HEK293 (cell line): ENCODE measurements around the gene CCNK.

Source experiments
- CTCF ChIA-PET: fragments of 350-600 bp; formaldehyde crosslinking; extraction: SDS; loops from one replicate; lab custom pipeline; 2021; ENCODE audit warnings: antibody characterized with exemption; lab: Yijun Ruan, JAX
- POLR2A ChIA-PET: fragments of 300-600 bp; formaldehyde crosslinking; extraction: SDS; loops from one replicate; lab custom pipeline; 2020; ENCODE audit warnings: antibody characterized with exemption, inconsistent platforms; lab: Yijun Ruan, JAX
- H3K27ac ChIP-seq: fragments of 200-500 bp; sonication (Bioruptor generic); 2 replicates; pipeline ENCODE4 v1.5.1; 2014; ENCODE audit warnings: low read depth, low read length, control low read depth, inconsistent platforms; ENCODE audit errors: extremely low read depth
- H3K36me3 ChIP-seq, 2 experiments: fragments of 200-500 bp in 1 of 2; sonication (Bioruptor generic) in 1 of 2; 1 replicate in 1 of 2; 2 replicates in 1 of 2; pipeline ENCODE4 v1.5.1; 2014 to 2017; ENCODE audit warnings: inconsistent platforms in 2 of 2, low read length in 2 of 2; ENCODE audit not compliant: control insufficient read depth in 2 of 2, insufficient read depth in 1 of 2
- H3K4me1 ChIP-seq: fragments of 200-500 bp; sonication (Bioruptor generic); 2 replicates; pipeline ENCODE4 v1.5.1; 2014; ENCODE audit warnings: mild to moderate bottlenecking, low read length, inconsistent platforms; ENCODE audit not compliant: control insufficient read depth, insufficient read depth
- H3K4me3 ChIP-seq: 2 replicates; pipeline ENCODE4 v1.5.1; 2011; ENCODE audit warnings: low read depth, mild to moderate bottlenecking, control low read depth, low read length, moderate library complexity
- H3K9me3 ChIP-seq: fragments of 200-500 bp; sonication (Bioruptor generic); 2 replicates; pipeline ENCODE4 v1.5.1; 2014; ENCODE audit warnings: low read depth, low read length, inconsistent platforms; ENCODE audit not compliant: control insufficient read depth, insufficient read depth
- HOXA7 ChIP-seq: sonication (generic); formaldehyde crosslinking; IDR thresholded peaks from 2 replicates; pipeline ENCODE4 v1.8.1; 2022; ENCODE audit warnings: missing genetic modification reagents, borderline replicate concordance
- PRDM1 ChIP-seq: fragments of 450-650 bp; formaldehyde crosslinking; IDR thresholded peaks from 2 replicates; pipeline ENCODE4; 2016; ENCODE audit warnings: missing biosample characterization, missing genetic modification characterization
- ZNF138 ChIP-seq: fragments of 450-650 bp; formaldehyde crosslinking; IDR thresholded peaks from 2 replicates; pipeline ENCODE4 v1.5.1; 2016; ENCODE audit warnings: missing biosample characterization, missing genetic modification characterization, borderline replicate concordance
- ZNF146 ChIP-seq: fragments of 450-650 bp; formaldehyde crosslinking; IDR thresholded peaks from 2 replicates; pipeline ENCODE4 v1.5.1; 2016; ENCODE audit warnings: missing biosample characterization, missing genetic modification characterization
- ZNF16 ChIP-seq: fragments of 450-650 bp; formaldehyde crosslinking; IDR thresholded peaks from 2 replicates; pipeline ENCODE4 v1.5.1; 2016; ENCODE audit warnings: low read depth, missing biosample characterization, missing genetic modification characterization
- ZNF174 ChIP-seq: fragments of 450-650 bp; formaldehyde crosslinking; IDR thresholded peaks from 2 replicates; pipeline ENCODE4 v1.5.0; 2017; ENCODE audit warnings: missing biosample characterization, mild to moderate bottlenecking, missing genetic modification characterization
- ZNF221 ChIP-seq: fragments of 450-650 bp; formaldehyde crosslinking; IDR thresholded peaks from 2 replicates; pipeline ENCODE4 v1.5.1; 2017; ENCODE audit warnings: missing biosample characterization, missing genetic modification characterization, borderline replicate concordance
- ZNF223 ChIP-seq: fragments of 450-650 bp; formaldehyde crosslinking; IDR thresholded peaks from 2 replicates; pipeline ENCODE4 v1.5.1; 2016; ENCODE audit warnings: missing biosample characterization, missing genetic modification characterization
- ZNF23 ChIP-seq: fragments of 450-650 bp; formaldehyde crosslinking; IDR thresholded peaks from 2 replicates; pipeline ENCODE4 v1.5.1; 2016; ENCODE audit warnings: missing biosample characterization, missing genetic modification characterization, borderline replicate concordance
- ZNF239 ChIP-seq: fragments of 450-650 bp; formaldehyde crosslinking; IDR thresholded peaks from 2 replicates; pipeline ENCODE4 v1.5.1; 2016; ENCODE audit warnings: missing biosample characterization, missing genetic modification characterization
- ZNF324 ChIP-seq: fragments of 450-650 bp; formaldehyde crosslinking; IDR thresholded peaks from 2 replicates; pipeline ENCODE4 v1.5.1; 2016; ENCODE audit warnings: missing biosample characterization, missing genetic modification characterization
- ZNF561 ChIP-seq: fragments of 450-650 bp; IDR thresholded peaks from 2 replicates; pipeline ENCODE4 v1.5.1; 2018; ENCODE audit warnings: missing biosample characterization, missing genetic modification characterization, borderline replicate concordance
- ZNF585B ChIP-seq: fragments of 450-650 bp; formaldehyde crosslinking; IDR thresholded peaks from 2 replicates; pipeline ENCODE4 v1.5.1; 2016; ENCODE audit warnings: missing biosample characterization, missing genetic modification characterization
- ZNF626 ChIP-seq: fragments of 450-650 bp; sonication (Bioruptor Pico); formaldehyde crosslinking; IDR thresholded peaks from 2 replicates; pipeline ENCODE4 v1.5.1; 2018; ENCODE audit warnings: missing biosample characterization, missing genetic modification characterization, inconsistent platforms
- ZNF639 ChIP-seq: fragments of 450-650 bp; formaldehyde crosslinking; IDR thresholded peaks from 2 replicates; pipeline ENCODE4 v1.5.1; 2016; ENCODE audit warnings: missing biosample characterization, missing genetic modification characterization
- ZNF654 ChIP-seq: fragments of 450-650 bp; formaldehyde crosslinking; IDR thresholded peaks from 2 replicates; pipeline ENCODE4 v1.5.1; 2016; ENCODE audit warnings: low read depth, missing biosample characterization, missing genetic modification characterization
- ZNF660 ChIP-seq: fragments of 450-650 bp; IDR thresholded peaks from 2 replicates; pipeline ENCODE4 v1.5.1; 2018; ENCODE audit warnings: missing biosample characterization, mild to moderate bottlenecking, missing genetic modification characterization
- ZNF670 ChIP-seq: fragments of 450-650 bp; formaldehyde crosslinking; IDR thresholded peaks from 2 replicates; pipeline ENCODE4 v1.5.1; 2016; ENCODE audit warnings: missing biosample characterization, missing genetic modification characterization, low read depth
- ZNF677 ChIP-seq: fragments of 450-650 bp; IDR thresholded peaks from 2 replicates; pipeline ENCODE4 v1.5.0; 2018; ENCODE audit warnings: missing biosample characterization, mild to moderate bottlenecking, missing genetic modification characterization, moderate library complexity
- TF ChIP-seq, protein P1 (sequence below): fragments of 450-650 bp; formaldehyde crosslinking; IDR thresholded peaks from 2 replicates; pipeline ENCODE4 v1.5.1; 2016; ENCODE audit warnings: missing biosample characterization, missing genetic modification characterization

CCNK gene

DNA sequence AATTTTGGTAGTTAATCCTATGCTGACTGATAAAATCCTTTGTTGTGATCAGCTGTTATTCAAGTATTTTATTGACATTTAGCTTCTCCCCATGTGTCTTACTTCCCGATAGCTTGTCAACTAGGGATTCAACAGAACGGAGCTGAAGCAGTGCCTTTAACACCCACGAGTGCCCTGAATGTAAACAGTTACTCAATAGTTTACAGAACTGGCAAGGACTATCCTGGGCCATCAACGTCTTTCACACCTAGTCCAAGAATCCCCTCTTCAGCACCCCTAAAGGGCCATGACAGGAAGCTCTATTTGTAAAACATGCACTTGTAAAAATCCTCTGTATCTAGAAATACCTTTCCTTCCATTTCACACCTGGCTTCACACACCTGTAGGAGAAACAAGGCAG is 45.9 kb upstream of the CCNK start:
- H3K4me1 ChIP-seq = no peaks in the 10 kb centered on the region
- ChIA-PET POLR2A (no interaction called here), CTCF (interaction anchor here (0.7 to 1.0 kb wide), 2 partner anchors 19 to 134 kb away, joined by 4 read pairs; no protein-coding TSS in a partner anchor)
- no peaks in the 10 kb centered on the region for H3K9me3 ChIP-seq
- no peak for TF ChIP-seq ZNF223
- no peak for TF ChIP-seq ZNF138 (tag by site-specific recombination)
- no peak overlapping the region for H3K27ac ChIP-seq
- H3K4me3 ChIP-seq = no peak overlapping the region
- H3K36me3 ChIP-seq = peaks cover 3 to 45% of the 10 kb centered on the region in 2 experiments

DNA sequence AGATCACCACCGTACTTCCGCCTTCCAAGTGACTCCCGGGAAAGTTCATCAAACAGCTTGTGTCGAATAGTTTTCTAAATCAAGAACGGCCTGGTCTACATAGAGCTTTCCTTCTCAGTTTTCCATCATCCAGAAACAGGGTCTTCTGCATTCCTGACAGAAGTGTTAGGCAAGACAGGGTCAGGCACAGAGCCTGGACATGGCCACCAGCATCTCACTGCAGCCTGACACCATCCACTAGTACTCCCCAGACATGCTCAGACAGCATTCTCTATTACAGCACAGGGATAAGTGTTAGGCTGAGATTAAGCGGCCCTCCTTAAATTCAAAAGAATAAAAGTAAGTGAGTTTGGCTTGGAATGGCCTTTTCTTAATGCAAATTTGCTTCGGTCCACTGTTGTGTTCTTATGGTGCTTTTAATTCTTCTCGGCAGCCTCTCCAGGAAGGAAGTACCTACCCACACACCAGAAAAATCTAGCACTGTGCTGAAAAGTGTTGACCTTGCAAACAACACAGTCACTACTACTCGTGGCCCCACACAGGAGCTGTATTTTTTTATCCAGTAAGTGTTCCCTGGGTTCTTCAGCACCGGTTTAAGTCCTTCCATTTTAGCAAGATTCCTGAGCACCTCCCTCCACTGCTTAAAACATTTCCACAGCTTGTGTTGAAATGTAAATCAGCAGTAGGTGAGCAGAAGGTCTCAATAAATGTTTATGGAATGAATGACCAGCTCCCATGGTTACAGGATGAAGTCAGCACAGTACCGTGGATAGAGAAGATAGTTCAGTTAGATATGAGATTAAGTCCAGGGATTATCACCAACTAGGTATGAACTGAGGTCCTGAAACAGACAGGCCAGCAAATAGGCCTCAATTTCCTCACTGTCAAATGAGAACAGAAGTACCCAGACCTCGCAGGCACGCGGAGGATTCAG is 44.7 kb upstream of the CCNK start:
- no peak overlapping the region for H3K4me3 ChIP-seq
- no peak overlapping the region for H3K27ac ChIP-seq
- CTCF ChIA-PET = interaction anchor here (0.7 to 1.0 kb wide), 2 partner anchors 43 to 133 kb away, joined by 4 to 5 read pairs; no protein-coding TSS in a partner anchor
- POLR2A ChIA-PET = no interaction called here
- H3K9me3 ChIP-seq = no peaks in the 10 kb centered on the region
- no peaks in the 10 kb centered on the region for H3K4me1 ChIP-seq
- peaks cover 3 to 52% of the 10 kb centered on the region in 2 experiments for H3K36me3 ChIP-seq
- no peak for TF ChIP-seq ZNF561 (tag by site-specific recombination)
- TF ChIP-seq ZNF654 (tag by site-specific recombination) = no peak
- no peak for TF ChIP-seq ZNF639 (tag by site-specific recombination)
- TF ChIP-seq ZNF626 (tag by site-specific recombination) = no peak
- TF ChIP-seq, protein P1, sequence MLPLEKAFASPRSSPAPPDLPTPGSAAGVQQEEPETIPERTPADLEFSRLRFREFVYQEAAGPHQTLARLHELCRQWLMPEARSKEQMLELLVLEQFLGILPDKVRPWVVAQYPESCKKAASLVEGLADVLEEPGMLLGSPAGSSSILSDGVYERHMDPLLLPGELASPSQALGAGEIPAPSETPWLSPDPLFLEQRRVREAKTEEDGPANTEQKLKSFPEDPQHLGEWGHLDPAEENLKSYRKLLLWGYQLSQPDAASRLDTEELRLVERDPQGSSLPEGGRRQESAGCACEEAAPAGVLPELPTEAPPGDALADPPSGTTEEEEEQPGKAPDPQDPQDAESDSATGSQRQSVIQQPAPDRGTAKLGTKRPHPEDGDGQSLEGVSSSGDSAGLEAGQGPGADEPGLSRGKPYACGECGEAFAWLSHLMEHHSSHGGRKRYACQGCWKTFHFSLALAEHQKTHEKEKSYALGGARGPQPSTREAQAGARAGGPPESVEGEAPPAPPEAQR (tag by site-specific recombination) = no peak
- TF ChIP-seq ZNF324 = no peak
- no peak for TF ChIP-seq ZNF670
- no peak for TF ChIP-seq ZNF16 (tag by site-specific recombination)
- TF ChIP-seq ZNF585B (tag by site-specific recombination) = no peak
- no peak for TF ChIP-seq ZNF174
- TF ChIP-seq PRDM1 = no peak
- TF ChIP-seq ZNF223 = no peak
- no peak for TF ChIP-seq HOXA7
- TF ChIP-seq ZNF660 (tag by site-specific recombination) = no peak
- TF ChIP-seq ZNF146 (tag by site-specific recombination) = no peak
- TF ChIP-seq ZNF677 (tag by site-specific recombination) = no peak
- TF ChIP-seq ZNF239 (tag by site-specific recombination) = no peak
- no peak for TF ChIP-seq ZNF23

DNA sequence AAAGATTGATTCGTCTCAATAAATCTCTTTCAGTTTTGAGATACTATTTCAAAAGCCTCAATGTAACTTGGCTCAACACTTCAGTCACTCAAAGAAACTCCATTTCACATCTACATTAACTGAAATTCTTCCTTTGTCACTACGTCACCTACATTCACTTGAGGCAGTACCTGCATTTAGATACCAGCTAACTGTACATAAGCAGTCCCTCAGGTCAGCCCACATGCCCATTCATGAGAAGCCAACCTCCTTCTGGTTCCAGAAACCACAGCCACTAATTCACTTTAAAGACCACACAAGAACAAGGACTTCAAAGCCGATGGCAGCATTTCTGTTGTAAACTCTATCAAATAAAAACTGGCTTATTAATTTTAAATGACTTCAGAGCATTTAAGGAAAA is 43.5 kb upstream of the CCNK start:
- Histone ChIP-seq H3K4me3 (no peak overlapping the region), H3K36me3 (peaks cover 3 to 50% of the 10 kb centered on the region in 2 experiments), H3K27ac (no peak overlapping the region), H3K9me3 (no peaks in the 10 kb centered on the region), H3K4me1 (no peaks in the 10 kb centered on the region)
- no peak for TF ChIP-seq ZNF221
- ChIA-PET POLR2A (interaction anchor here (1.4 kb wide), 1 partner anchor 43 kb away, joined by 7 read pairs; the partner anchor contains the start of genes CCNK and SETD3), CTCF (interaction anchor here (1.0 kb wide), 1 partner anchor 44 kb away, joined by 4 read pairs; no protein-coding TSS in a partner anchor)
